Measurements from ENCODE around the gene ITPR3. TPM values are rescaled to one million over a fixed set of nuclear protein-coding genes. Genes with fewer than 3 reads are reported as not detected.

The ITPR3 gene
- total RNA-seq, 2 donors from 2014 or later = 48.1 to 48.3 TPM

DNA sequence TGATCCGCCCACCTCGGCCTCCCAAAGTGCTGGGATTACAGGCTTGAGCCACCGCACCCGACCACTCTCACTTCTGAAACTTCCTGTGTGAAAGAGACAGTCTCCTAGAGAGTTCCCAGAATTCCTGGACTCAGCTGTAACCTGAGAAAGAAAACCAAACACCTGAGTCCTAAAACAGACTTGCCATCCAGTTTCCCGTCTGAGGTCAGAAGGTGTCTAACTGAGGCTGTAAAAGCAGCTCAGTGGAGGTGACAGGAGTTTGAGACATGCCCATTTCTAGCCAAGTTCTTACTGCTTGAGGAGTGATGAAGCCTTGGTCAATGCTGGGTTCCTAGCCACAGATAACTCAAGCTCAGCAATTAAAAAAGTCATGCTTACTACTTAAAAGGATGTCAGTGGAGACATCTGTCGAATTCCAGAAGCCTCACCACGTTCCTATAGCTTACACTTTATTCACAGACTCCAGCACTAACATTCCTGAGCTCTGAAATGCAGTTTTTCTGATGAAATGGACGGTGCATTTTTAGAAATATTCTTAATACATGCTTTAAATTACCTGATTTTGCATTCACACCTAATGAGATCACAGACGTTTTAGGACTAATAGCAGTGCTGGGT lies 84.3 kb downstream of the ITPR3 start:
- Mint-ChIP-seq H3K4me3 (no peak overlapping the region), H3K4me1 (peaks cover 20% of the 10 kb centered on the region), H3K36me3 (ENCODE audit: low read depth) (peaks cover 6% of the 10 kb centered on the region), H3K27me3 (no peaks in the 10 kb centered on the region), H3K27ac (peak overlapping the region; percentile 19)
- no peaks in the 10 kb centered on the region for H3K9me3 ChIP-seq (ENCODE audit: control insufficient read depth, low read length, poor library complexity, severe bottlenecking)
- no peak for ATAC-seq
- no peak for DNase-seq

DNA sequence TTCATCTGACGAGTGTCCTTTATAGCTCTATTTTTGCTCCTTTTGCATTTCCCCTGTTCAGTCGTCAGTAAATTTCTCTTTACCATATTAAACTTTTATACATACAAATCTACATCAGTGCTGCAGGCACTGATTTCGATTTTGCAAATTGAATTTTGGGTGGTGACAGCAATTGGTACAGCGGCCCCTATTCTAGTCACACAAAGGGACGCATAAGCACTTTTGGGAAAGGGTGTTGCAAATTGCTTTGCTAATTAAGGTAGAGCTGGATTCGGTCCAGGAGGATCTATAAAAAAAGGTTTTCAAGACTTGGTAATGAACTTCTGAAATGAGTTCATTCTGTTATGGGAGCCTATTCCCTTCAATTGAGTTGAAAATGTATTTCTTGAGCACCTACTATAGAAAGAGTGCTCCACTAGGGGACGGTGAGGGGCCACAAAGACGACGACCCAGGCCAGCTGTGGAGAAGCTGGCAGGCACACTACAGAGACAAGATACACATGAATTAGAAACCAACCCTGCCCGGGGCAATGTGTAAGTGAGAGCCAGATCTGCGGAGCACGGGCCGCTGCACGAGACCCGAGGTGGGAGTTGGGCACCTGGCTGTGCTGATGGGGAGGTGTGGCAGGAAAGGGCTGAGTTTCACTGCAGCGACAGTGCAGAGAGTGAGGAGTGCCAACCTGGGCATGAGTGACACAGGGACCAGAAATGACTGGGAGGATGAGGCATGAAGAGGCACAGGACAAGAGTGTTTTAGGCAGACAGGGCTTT lies 85.0 kb downstream of the ITPR3 start:
- Mint-ChIP-seq H3K36me3 (ENCODE audit: low read depth) (peaks cover 6% of the 10 kb centered on the region), H3K4me3 (no peak overlapping the region), H3K27ac (no peak overlapping the region), H3K4me1 (peaks cover 28% of the 10 kb centered on the region), H3K27me3 (no peaks in the 10 kb centered on the region)
- H3K9me3 ChIP-seq (ENCODE audit: control insufficient read depth, low read length, poor library complexity, severe bottlenecking) = no peaks in the 10 kb centered on the region
- DNase-seq (no peak), ATAC-seq (no peak)

DNA sequence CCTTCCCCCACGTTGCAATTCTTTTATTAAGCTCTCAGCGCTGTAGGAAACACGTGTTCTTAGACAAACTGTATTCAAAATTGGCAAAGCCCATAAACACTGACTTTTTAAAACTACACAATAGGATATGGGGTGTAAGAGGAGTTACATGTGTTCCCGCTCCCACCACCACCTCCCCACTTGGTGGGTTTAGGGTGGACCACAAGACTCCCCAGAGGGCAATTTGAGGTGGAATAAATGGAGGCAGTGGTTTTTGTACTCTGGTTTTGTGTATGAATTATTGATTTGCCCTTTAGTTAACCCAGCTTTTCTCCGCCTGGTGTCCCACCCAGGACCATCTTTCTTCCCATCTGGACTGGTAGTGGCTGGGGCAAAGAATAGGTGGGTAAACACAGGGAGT lies 86.6 kb downstream of the ITPR3 start:
- no peaks in the 10 kb centered on the region for H3K27me3 Mint-ChIP-seq
- DNase-seq (no peak), ATAC-seq (no peak)
- no peak overlapping the region for H3K27ac Mint-ChIP-seq
- peaks cover 33% of the 10 kb centered on the region for H3K4me1 Mint-ChIP-seq
- H3K36me3 Mint-ChIP-seq (ENCODE audit: low read depth) = peaks cover 6% of the 10 kb centered on the region
- H3K9me3 ChIP-seq (ENCODE audit: control insufficient read depth, low read length, poor library complexity, severe bottlenecking) = no peaks in the 10 kb centered on the region
- H3K4me3 Mint-ChIP-seq = no peak overlapping the region

DNA sequence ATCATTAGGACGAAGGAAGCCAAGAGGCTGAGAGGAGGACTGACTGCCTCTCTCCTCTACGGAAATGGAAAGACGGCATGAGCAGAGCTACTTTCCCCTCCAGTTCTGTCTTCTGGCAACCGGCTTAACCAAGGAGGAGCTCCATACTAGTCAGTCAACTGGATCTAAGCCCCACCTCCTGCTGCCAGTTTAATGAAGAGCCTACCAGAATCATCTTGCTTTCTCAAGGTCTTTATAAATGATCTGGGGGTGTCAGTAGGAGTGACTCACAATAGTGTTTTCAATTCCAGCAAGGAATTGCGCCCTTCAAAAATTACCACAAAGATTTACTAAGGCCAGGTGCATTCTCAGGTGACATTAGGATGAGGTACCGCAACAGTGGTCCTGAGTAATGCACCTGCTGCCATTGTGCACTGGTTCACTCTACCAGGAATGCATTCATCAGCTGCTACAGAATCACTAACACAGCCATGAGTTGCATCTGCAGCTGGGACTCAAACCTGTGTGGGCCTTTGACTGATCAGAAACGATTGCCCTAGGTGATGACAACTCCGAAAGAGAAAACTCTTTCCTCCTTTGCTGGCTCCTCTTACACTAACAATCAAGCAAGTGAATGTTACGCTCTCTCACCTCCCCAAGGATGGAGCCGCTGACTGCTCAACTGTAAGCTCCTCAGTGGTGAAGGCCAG lies 87.5 kb downstream of the ITPR3 start:
- H3K4me3 Mint-ChIP-seq = no peak overlapping the region
- no peak overlapping the region for H3K27ac Mint-ChIP-seq
- H3K4me1 Mint-ChIP-seq = peaks cover 33% of the 10 kb centered on the region
- H3K36me3 Mint-ChIP-seq (ENCODE audit: low read depth) = peaks cover 6% of the 10 kb centered on the region
- H3K9me3 ChIP-seq (ENCODE audit: control insufficient read depth, low read length, poor library complexity, severe bottlenecking) = no peaks in the 10 kb centered on the region
- no peak for ATAC-seq
- no peak for DNase-seq
- H3K27me3 Mint-ChIP-seq = no peaks in the 10 kb centered on the region

DNA sequence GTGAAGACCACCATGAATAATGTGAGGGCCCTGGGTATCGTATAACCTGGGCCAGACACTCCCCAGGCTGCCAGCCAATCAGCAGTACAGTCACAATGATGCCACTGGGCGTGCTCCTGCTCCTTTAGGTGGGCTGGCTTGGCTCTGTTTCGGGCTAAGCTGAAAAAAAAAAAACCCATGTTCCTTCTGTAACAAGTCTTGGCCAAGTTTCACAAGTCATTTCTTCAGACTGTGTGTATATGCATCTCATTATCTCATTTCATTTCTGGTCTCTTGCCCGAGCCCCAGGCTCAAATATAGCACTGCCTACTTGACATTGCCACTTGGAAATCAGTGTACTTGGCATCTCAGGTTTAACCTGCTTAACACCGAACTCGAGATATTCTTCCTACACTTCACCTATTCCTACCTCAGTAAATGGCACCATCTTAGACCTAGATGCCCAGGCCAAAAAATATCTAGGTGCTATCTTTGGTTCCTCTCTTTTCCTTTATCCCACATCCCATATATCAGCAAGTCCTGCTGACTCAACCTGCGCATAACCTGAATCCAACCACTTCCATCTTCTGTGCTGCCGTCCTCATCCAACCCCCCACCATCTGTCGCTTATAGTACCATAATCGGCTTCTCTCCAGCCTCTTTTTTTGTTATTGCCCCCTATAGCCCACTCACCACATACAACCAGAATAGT lies 88.6 kb downstream of the ITPR3 start:
- Mint-ChIP-seq H3K27me3 (no peaks in the 10 kb centered on the region), H3K4me1 (peaks cover 30% of the 10 kb centered on the region), H3K27ac (no peak overlapping the region), H3K4me3 (peak overlapping the region; percentile 77), H3K36me3 (ENCODE audit: low read depth) (peaks cover 6% of the 10 kb centered on the region)
- DNase-seq (no peak), ATAC-seq (no peak)
- H3K9me3 ChIP-seq (ENCODE audit: control insufficient read depth, low read length, poor library complexity, severe bottlenecking) = no peaks in the 10 kb centered on the region

DNA sequence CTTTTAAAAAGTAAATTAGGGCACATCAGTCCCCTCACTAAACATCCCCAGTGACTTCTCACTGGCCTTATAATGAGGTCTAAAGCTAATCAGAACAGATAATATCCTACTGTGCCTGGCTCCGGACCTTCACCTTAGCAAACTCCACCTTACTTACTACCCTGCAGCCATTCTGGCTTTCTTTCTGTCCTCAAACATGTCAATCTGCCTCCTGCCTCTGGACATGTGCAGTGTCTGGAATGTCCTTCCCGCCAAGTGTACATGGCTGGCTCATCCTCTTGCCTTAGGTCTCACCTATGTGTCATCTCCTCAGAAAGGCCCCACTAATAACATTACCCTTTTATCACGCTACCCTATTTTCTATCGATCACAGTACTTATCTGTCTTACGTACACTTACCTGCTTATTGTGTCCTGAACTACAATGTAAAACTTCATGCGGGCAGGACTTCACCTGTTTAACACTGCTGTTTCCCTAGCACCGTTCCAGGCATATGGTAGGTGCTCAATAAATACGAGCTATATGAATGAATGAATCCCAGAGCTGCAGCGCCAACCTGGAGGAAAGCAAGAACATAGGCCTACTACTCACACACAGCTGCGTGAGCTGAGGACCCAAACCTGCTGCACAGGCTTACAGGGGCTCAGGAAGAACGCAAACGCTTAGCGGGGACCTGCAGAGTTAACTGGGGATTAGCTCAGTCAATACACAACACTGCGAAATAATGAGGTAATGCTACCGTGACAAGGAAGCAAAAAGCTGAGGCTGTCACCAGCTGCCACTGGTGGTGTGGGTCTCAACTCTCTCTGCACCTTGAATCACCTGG lies 89.4 kb downstream of the ITPR3 start:
- no peak for ATAC-seq
- no peaks in the 10 kb centered on the region for H3K9me3 ChIP-seq (ENCODE audit: control insufficient read depth, low read length, poor library complexity, severe bottlenecking)
- DNase-seq = no peak
- H3K36me3 Mint-ChIP-seq (ENCODE audit: low read depth) = peaks cover 6% of the 10 kb centered on the region
- H3K4me1 Mint-ChIP-seq = peaks cover 30% of the 10 kb centered on the region
- peak overlapping the region; percentile 98 for H3K27ac Mint-ChIP-seq
- no peaks in the 10 kb centered on the region for H3K27me3 Mint-ChIP-seq
- peak overlapping the region; percentile 98 for H3K4me3 Mint-ChIP-seq

DNA sequence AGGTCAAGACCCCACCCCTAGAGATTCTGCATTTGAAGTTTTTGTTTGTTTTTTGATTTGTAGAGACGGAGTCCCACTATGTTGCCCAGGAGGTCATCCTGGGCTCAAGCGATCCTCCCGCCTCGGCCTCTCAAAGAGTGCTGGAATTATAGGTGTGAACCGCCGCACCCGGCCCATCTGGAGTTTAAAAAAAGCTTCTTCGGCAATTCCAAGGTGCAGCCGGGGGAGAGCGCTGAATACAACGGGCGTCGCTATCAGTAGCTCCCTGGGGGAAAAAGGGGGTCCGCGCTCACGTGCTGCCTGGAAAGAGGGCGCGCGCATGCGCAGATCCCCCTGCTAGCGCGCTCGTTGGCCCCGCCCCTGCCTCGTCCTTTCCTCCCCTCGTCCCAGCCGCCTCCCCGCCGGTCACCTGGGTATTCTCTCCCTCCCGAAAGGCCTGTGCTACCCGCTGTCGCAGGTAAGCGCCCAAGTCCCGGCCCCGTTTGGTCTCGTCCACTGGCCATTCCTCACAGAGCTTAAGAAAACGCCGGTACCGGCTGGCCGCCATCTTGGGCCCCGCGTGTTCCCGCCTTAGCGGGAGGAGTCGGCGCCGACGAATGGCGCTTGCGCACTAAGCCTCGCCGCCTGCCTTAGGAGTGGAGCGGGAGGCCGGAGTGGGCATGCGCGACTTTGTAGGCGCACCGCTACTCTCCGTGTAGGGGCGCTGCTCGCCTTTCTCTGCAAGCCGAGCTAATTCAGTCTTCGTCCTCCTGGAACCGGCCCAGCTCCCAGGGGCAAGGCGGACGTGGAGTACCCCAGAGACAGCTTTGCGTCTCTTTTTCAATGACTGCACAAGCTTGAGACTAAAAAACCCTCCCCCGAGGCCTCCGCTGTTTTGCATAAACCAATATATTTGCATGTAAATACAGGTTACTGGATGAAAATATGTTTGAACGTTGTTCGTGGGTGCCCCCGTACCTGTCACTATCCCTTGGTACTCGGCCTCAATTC lies 90.3 kb downstream of the ITPR3 start, which contains the start of gene UQCC2:
UQCC2 (minus strand) TSS at position 561 of the 990 bp plus-strand sequence; CDS start at position 547, 14 bp downstream.
- peaks cover 6% of the 10 kb centered on the region for H3K36me3 Mint-ChIP-seq (ENCODE audit: low read depth)
- peak; percentile 96 to 97 (median 96) for DNase-seq
- peaks cover 27% of the 10 kb centered on the region for H3K4me1 Mint-ChIP-seq
- peak within 1 kb of the TSS; percentile 98 for H3K4me3 Mint-ChIP-seq
- H3K27me3 Mint-ChIP-seq = no peaks in the 10 kb centered on the region
- H3K9me3 ChIP-seq (ENCODE audit: control insufficient read depth, low read length, poor library complexity, severe bottlenecking) = no peaks in the 10 kb centered on the region
- ATAC-seq = peak; percentile 95
- H3K27ac Mint-ChIP-seq = peak within 1 kb of the TSS; percentile 98

DNA sequence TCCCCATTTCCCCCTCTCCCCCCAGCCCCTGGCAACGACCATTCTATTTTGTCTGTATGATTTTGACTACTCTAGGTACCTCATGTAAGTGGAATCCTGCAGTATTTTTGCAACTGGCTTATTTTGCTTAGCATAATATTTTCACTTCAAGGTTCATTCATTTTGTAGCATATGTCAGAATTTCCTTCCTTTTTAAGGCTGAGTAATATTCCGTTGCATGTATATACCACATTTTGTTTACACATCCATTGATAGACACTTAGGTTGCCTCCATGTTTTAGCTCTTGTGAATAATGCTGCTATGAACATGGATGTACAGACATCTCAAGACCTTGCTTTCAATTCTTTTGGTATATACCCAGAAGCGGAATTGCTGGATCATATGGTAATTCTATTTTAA lies 91.8 kb downstream of the ITPR3 start:
- ATAC-seq = no peak
- no peaks in the 10 kb centered on the region for H3K9me3 ChIP-seq (ENCODE audit: control insufficient read depth, low read length, poor library complexity, severe bottlenecking)
- Mint-ChIP-seq H3K4me3 (no peak overlapping the region), H3K27me3 (no peaks in the 10 kb centered on the region), H3K4me1 (peaks cover 26% of the 10 kb centered on the region), H3K27ac (no peak overlapping the region), H3K36me3 (ENCODE audit: low read depth) (peaks cover 6% of the 10 kb centered on the region)
- DNase-seq = no peak

DNA sequence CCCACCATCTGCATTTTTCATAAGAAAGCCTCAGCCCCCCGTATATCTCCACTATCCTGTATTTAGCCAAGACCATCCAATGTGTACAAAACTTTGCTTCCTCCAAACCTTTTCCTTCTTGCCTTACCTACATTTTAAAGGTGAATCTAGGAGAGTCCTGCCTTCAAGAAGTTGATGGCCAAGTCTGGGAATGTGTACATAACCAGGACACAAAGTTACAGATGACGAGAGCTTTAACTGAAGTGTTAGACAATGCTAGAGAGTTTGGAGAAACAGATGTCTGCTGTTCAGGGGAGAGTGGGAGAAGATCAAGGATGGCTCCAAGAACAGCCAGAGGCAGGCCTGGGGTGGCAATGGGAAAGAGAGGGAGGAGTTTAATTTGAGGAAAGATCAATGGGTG lies 92.7 kb downstream of the ITPR3 start:
- no peak for DNase-seq
- peaks cover 23% of the 10 kb centered on the region for H3K4me1 Mint-ChIP-seq
- no peak for ATAC-seq
- H3K9me3 ChIP-seq (ENCODE audit: control insufficient read depth, low read length, poor library complexity, severe bottlenecking) = no peaks in the 10 kb centered on the region
- peaks cover 6% of the 10 kb centered on the region for H3K36me3 Mint-ChIP-seq (ENCODE audit: low read depth)
- H3K4me3 Mint-ChIP-seq = no peak overlapping the region
- no peaks in the 10 kb centered on the region for H3K27me3 Mint-ChIP-seq
- no peak overlapping the region for H3K27ac Mint-ChIP-seq

DNA sequence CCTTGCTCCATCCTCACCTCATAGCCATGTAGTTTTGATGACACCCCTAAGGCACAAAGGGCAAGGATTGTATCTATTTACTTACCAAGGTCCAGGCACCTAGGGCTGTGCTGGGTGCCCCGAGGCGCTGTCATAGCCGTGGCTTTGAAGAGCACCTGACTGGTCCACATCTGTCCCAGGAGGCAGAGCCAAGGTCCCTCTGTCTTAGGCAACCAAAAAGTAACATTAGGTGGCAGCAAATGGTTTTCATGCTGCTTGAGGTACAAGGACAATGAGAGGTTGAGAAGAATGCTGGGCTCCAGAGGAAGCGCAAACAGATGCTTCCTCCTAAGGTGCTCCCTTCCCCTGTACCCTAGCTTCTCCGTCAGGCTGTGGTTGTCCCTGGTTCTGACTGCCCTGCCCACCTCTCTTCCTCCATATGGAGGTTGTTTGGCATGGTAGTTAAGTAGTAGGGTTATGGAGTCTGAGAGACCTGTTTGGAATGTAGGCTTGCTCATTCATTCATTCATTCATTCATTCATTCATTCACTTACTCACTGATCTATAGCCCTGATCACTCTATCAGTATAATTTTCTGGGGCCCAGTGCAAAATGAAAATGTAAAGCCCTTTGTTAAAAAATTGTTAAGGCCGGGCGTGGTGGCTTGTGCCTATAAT lies 93.4 kb downstream of the ITPR3 start:
- Mint-ChIP-seq H3K27ac (no peak overlapping the region), H3K36me3 (ENCODE audit: low read depth) (peaks cover 3% of the 10 kb centered on the region), H3K4me3 (no peak overlapping the region), H3K27me3 (no peaks in the 10 kb centered on the region), H3K4me1 (peaks cover 20% of the 10 kb centered on the region)
- DNase-seq (no peak), ATAC-seq (no peak)
- H3K9me3 ChIP-seq (ENCODE audit: control insufficient read depth, low read length, poor library complexity, severe bottlenecking) = no peaks in the 10 kb centered on the region

DNA sequence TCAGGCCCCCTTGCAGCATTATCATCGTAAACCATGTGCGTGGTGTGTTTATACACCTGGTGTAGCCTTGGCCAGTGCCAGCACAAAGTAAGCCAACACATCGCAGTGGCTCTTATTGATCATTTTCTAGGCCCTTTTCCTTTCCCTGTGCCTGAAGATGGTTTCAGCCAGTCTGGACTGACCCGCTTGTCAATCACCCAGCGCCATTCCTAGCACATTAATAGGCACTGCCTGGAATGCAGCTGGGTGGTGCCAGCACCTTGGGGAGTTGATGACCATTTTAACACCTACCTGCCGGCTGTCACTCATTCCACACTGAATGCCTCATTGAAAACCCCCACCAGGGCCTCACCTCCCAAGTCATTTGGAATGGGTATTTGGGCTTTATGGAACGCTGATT lies 95.3 kb downstream of the ITPR3 start:
- Mint-ChIP-seq H3K4me3 (no peak overlapping the region), H3K27me3 (peaks cover 9% of the 10 kb centered on the region), H3K4me1 (peaks cover 5% of the 10 kb centered on the region), H3K36me3 (ENCODE audit: low read depth) (no peaks in the 10 kb centered on the region), H3K27ac (no peak overlapping the region)
- ATAC-seq (no peak), DNase-seq (no peak)
- no peaks in the 10 kb centered on the region for H3K9me3 ChIP-seq (ENCODE audit: control insufficient read depth, low read length, poor library complexity, severe bottlenecking)
